Aorta (tissue), 5 donors: ENCODE results near the gene PPBP. TPM values are rescaled to one million over a fixed set of nuclear protein-coding genes. Genes with fewer than 3 reads are reported as not detected.

Experiments
- ATAC-seq: fragments of 200-7000 bp; cut with Tn5 transposase; one replicate; pipeline ENCODE4 v1.9.1; 2022; ENCODE audit warnings: moderate library complexity; ENCODE audit not compliant: low FRiP score
- DNase-seq, 2 donors: peaks; one replicate each; pipeline ENCODE4 v3.0.0-alpha.2; 2020
- H3K27ac ChIP-seq, 2 donors: one replicate each; pipeline ENCODE4 v1.5.1; 2013; ENCODE audit warnings: low read length in 2 of 2, mild to moderate bottlenecking in 2 of 2, moderate library complexity in 2 of 2, control low read depth in 1 of 2, inconsistent platforms in 1 of 2, low read depth in 1 of 2
- H3K27me3 ChIP-seq, 2 donors: one replicate each; pipeline ENCODE4 v1.6.1; 2013; ENCODE audit warnings: control low read depth in 1 of 2, low read length in 1 of 2, mild to moderate bottlenecking in 1 of 2, moderate library complexity in 1 of 2; ENCODE audit not compliant: insufficient read depth in 2 of 2, control insufficient read depth in 1 of 2
- H3K36me3 ChIP-seq, 2 donors: one replicate each; pipeline ENCODE4 v1.6.1; 2013; ENCODE audit warnings: control low read depth in 1 of 2, low read length in 1 of 2, mild to moderate bottlenecking in 1 of 2; ENCODE audit not compliant: insufficient read depth in 2 of 2, control insufficient read depth in 1 of 2
- H3K4me1 ChIP-seq, 2 donors: one replicate each; pipeline ENCODE4 v1.6.1; 2013; ENCODE audit warnings: low read length in 2 of 2, control low read depth in 1 of 2, mild to moderate bottlenecking in 1 of 2, moderate library complexity in 1 of 2; ENCODE audit not compliant: insufficient read depth in 2 of 2, control insufficient read depth in 1 of 2
- H3K4me3 ChIP-seq, 2 donors: one replicate each; pipeline ENCODE4 v1.5.1; 2013; ENCODE audit warnings: low read length in 2 of 2, control low read depth in 1 of 2, mild to moderate bottlenecking in 1 of 2
- H3K9me3 ChIP-seq: one replicate; pipeline ENCODE4 v1.6.1; 2013; ENCODE audit warnings: mild to moderate bottlenecking, low read length; ENCODE audit not compliant: control insufficient read depth
- WGBS, 2 donors: extraction: QIAGEN DNeasy Blood & Tissue Kit; methylation state at CpG; one replicate each; pipeline ENCODE4 v1.1.7; 2013; 5-methylcytosine and 5-hydroxymethylcytosine counted together
- intact Hi-C, 2 donors: fragments of 100-400 bp; cut with DNase I; formaldehyde crosslinking; loops; one replicate each; pipeline versions ENCODE4 v1.14.2 to v1.15.0; 2022
- polyA plus RNA-seq, 2 donors: library from polyadenylated mRNA; stranded (reverse); fragments of 200-250 nt; gene quantifications; one replicate each; pipeline ENCODE4 v1.2.3, GENCODE V29; 2013
- total RNA-seq, 2 donors: library from RNA; stranded (reverse); fragmentation: NEBNext Ultra II Directional; extraction: Animal tissue kit (Norgen Biotek cat#: 25700); gene quantifications; one replicate each; pipeline ENCODE4 v1.2.1, GENCODE V29; 2021
- donor health status: healthy with polysubstance abuse.
- donor health status: Bipolar disorder and iron deficiency.
- donor health status: DM: no; HTN: no; CAD: no.
- donor health status: DM: no; HTN: no; CAD: no.
- donor health status: DM: yes; HTN: yes; CAD: no.

The PPBP gene
- total and polyA plus RNA-seq, 4 donors: 0.57 to 8.4 TPM; not detected in 2

DNA sequence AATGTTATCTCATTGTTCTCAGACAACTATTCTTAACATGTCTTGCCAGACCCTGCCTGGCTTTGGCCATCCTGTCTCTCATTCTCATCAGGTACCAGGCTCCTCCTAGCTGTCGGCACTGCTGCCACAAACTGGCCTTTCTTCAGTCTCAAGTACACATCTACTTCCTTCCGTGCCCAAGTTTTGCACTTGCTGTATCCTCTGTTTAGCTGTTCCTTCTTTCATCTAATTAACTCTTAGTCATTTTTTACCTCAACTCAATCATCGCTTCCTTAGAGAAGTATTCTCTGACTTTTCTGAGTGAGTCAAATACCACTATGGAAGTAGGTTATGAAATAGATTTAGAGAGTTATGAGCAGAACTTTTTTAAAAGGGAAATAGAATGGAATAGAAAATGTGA is 30.8 kb upstream of the PPBP start:
- Histone ChIP-seq H3K27ac (no peak overlapping the region), H3K4me3 (no peak overlapping the region), H3K36me3 (no peaks in the 10 kb centered on the region), H3K4me1 (no peaks in the 10 kb centered on the region), H3K9me3 (no peaks in the 10 kb centered on the region), H3K27me3 (peaks cover 0 to 2% of the 10 kb centered on the region in 2 donors)
- 75% methylated on average over 3 of the region's 3 CpGs for WGBS, 2 donors
- intact Hi-C loops: no loop called here
- DNase-seq (no peak), ATAC-seq (no peak)

DNA sequence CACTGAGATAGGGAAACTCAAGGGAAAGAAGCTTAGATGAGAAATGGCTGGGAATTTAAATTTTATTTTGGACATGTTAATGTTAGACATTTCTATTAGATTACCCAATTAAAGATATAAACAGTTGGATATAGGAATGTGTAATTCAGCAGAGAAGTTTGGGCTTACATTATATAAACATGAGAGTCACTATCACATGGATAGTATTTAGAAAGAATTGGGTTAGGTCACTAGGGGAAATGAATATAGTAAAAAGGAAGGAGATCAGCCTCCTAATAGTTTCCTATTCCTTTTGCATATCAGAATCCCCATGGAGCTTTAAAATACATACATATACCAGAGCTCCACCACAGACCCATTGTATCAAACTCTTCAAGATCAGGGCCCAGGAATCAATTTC is 30.1 kb upstream of the PPBP start:
- H3K4me1 ChIP-seq: no peaks in the 10 kb centered on the region
- H3K36me3 ChIP-seq: no peaks in the 10 kb centered on the region
- ATAC-seq (no peak), DNase-seq (no peak)
- no peak overlapping the region for H3K27ac ChIP-seq
- H3K4me3 ChIP-seq: no peak overlapping the region
- no peaks in the 10 kb centered on the region for H3K9me3 ChIP-seq
- intact Hi-C loops: no loop called here
- peaks cover 0 to 2% of the 10 kb centered on the region in 2 donors for H3K27me3 ChIP-seq

DNA sequence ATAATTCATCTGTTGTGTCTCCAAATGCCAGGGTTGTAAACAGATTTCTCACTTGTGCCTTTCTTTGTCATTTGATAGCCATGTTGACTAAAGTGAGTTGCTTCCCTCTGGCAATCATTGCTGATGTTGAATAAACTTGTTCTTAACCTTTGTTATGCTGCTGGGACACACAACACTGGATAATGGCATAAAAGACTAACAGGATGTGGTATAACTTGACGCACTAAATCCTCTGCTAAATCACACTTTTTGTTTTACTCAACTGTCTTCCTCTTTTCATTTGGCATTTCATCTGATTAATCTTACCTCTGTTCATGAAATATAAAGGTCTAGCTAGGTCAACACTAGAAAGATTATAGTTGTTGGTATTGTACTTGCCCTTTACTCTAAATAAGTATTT is 28.1 kb upstream of the PPBP start:
- WGBS, 2 donors: 51 to 58% methylated on average over 1 of the region's 1 CpG
- Histone ChIP-seq H3K9me3 (no peaks in the 10 kb centered on the region), H3K27ac (no peak overlapping the region), H3K36me3 (no peaks in the 10 kb centered on the region), H3K4me1 (no peaks in the 10 kb centered on the region), H3K27me3 (peaks cover 0 to 2% of the 10 kb centered on the region in 2 donors), H3K4me3 (no peak overlapping the region)
- no peak for ATAC-seq
- no peak for DNase-seq
- intact Hi-C loops: no loop called here

DNA sequence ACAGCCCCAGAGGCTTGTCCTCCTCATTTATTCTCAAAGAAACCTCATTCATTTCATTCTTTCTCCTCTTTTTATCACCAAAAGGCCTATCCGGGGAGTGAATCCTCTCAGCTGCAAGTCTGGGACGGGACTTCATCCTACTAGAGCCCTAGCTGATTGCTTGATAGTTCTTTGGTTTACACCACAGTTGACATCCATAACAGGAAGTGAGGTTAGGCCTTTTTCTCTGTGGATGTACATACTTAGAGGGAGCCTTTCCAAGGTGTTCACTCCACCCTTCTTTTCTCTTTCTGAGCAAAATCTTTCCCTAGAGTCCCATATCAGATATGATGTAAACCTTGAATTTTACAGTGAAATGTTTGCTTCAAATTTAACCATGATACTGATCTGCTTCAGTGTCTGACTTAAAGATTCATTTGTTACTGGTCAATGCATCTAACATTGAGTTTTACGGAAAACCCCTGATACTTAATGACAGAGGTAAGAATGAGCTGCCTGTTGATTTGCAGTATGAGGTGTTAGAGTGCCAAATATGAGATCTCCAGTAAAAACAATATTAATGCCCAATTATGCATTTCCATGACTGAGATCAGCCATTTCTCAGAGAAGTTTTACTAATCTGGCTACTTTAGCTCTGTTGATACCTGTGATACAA is 27.3 kb upstream of the PPBP start:
- WGBS, 2 donors: 86 to 90% methylated on average over 3 of the region's 3 CpGs
- intact Hi-C loops: no loop called here
- H3K4me3 ChIP-seq: no peak overlapping the region

DNA sequence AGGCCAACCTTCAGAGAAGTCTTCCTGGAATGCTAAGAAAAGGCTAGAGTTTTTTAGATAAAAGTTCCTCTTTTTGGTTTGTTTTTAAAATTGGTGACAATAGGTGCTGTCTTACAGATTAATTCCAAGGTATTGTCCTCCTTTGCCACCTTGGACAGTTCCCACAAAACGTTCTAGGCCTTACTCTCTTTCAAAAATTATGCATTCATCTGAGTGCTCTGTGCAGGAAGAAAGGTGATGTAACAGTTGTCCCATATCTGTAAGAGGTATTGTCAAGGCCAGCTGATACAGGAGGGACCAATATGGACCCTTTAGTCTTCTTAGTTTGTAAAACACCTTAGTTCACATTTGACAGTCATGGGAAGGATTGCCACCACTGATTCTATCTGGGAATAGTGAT is 26.3 kb upstream of the PPBP start:
- no peaks in the 10 kb centered on the region for H3K9me3 ChIP-seq
- DNase-seq (no peak), ATAC-seq (no peak)
- H3K36me3 ChIP-seq: no peaks in the 10 kb centered on the region
- no peaks in the 10 kb centered on the region for H3K4me1 ChIP-seq
- no peak overlapping the region for H3K27ac ChIP-seq
- WGBS, 2 donors: 13 to 14% methylated on average over 1 of the region's 1 CpG
- no peak overlapping the region for H3K4me3 ChIP-seq
- peaks cover 0 to 2% of the 10 kb centered on the region in 2 donors for H3K27me3 ChIP-seq
- intact Hi-C loops: no loop called here

More for the DNA sequence above, 27.3 kb upstream of the PPBP start:
- H3K27ac ChIP-seq: no peak overlapping the region
- DNase-seq (no peak), ATAC-seq (no peak)
- peaks cover 0 to 2% of the 10 kb centered on the region in 2 donors for H3K27me3 ChIP-seq
- H3K4me1 ChIP-seq: no peaks in the 10 kb centered on the region
- no peaks in the 10 kb centered on the region for H3K9me3 ChIP-seq
- H3K36me3 ChIP-seq: no peaks in the 10 kb centered on the region

DNA sequence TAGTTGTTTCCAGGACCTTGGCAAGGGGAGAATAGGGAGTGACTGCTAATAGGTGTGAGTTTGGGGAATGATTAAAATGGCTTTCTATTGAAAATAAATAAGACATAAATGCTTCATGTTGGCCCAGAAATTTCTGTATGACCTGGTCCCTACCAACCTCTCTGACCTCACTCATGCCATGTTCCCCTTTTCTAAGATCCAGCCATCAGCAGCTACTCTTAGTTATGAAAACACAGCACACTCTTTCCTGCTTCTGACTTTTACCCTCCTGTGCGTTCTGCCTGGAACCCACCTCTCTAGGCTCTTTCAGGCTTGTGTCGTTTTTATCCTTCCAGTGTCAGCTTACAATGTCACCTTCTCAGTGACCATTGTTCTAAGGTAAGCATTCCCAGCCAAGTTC is 25.3 kb upstream of the PPBP start:
- H3K4me3 ChIP-seq: no peak overlapping the region
- WGBS, 2 donors: 51 to 55% methylated on average over 2 of the region's 2 CpGs

DNA sequence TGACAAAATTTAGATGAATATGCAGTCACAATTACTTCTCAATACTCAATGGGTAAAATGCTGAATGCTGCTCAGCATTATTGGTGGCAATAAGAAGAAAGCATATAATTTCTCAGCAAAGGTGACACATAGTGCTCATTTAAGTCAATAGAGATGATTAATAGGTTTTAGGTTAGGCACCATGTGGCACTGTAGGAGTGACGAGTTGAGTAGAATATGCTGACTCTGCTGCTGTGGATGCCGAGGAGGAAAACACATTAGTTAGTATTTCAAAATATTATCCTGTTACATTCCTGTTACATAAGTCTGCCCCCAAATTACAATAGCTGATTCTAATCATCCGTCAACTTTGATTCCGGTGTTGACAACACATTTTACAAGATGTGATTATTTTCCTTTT is 24.1 kb upstream of the PPBP start:
- ATAC-seq (no peak), DNase-seq (no peak)
- Histone ChIP-seq H3K4me1 (no peaks in the 10 kb centered on the region), H3K36me3 (no peaks in the 10 kb centered on the region), H3K27me3 (peaks cover 0 to 2% of the 10 kb centered on the region in 2 donors), H3K4me3 (no peak overlapping the region), H3K9me3 (no peaks in the 10 kb centered on the region), H3K27ac (no peak overlapping the region)
- 61 to 68% methylated on average over 4 of the region's 4 CpGs for WGBS, 2 donors
- intact Hi-C loops: no loop called here

More for the DNA sequence above, 25.3 kb upstream of the PPBP start:
- Histone ChIP-seq H3K36me3 (no peaks in the 10 kb centered on the region), H3K27me3 (peaks cover 0 to 2% of the 10 kb centered on the region in 2 donors), H3K4me1 (no peaks in the 10 kb centered on the region), H3K27ac (no peak overlapping the region), H3K9me3 (no peaks in the 10 kb centered on the region)
- DNase-seq: no peak
- intact Hi-C loops: no loop called here
- no peak for ATAC-seq

DNA sequence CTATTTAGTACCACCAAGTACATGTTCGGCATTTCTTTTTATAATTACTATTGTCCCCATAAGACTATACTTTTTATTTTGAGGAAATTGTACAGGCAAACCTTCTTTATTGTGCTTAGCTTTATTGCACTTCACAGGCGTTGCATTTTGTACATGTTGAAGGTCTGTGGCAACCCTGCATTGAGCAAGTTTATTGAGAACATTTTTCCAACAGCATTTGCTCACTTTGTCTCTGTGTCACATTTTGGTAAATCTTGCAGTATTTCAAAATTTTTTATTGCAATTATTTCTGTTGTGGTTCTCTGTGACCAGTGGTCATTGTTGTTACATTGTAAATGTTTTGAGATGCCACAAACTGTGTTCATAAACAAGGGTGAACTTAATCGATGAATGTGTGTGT is 21.3 kb upstream of the PPBP start:
- no peaks in the 10 kb centered on the region for H3K9me3 ChIP-seq
- no peaks in the 10 kb centered on the region for H3K4me1 ChIP-seq
- intact Hi-C loops: no loop called here
- WGBS, 2 donors: 85 to 88% methylated on average over 3 of the region's 3 CpGs
- H3K36me3 ChIP-seq: no peaks in the 10 kb centered on the region
- no peak overlapping the region for H3K27ac ChIP-seq
- DNase-seq (no peak), ATAC-seq (no peak)
- no peak overlapping the region for H3K4me3 ChIP-seq
- H3K27me3 ChIP-seq: no peaks in the 10 kb centered on the region

DNA sequence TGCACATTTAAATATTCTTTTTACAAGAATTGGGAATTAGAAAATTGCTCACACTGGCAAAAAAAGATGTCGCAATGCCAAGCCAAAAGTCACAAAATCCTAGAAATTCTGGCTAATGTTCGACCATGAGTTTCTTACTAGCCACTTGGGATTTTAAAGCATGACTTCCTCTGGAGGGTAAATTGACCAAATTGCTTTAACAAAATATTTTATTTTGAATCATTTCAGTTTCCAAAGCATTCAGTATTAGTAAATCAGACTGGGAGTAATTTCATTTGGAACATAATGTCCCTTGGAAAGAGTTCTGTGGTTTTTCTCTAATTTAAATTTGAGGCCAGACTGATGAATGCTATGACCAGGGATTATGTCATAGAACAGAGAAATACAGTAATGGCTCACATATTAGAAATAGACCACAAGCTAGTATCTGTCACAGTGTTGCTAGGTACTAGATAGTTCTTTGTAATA is 18.1 kb upstream of the PPBP start:
- H3K27ac ChIP-seq: no peak overlapping the region
- 56 to 63% methylated on average over 2 of the region's 2 CpGs for WGBS, 2 donors
- no peak overlapping the region for H3K4me3 ChIP-seq
- intact Hi-C loops: no loop called here
- ATAC-seq (no peak), DNase-seq (no peak)
- no peaks in the 10 kb centered on the region for H3K4me1 ChIP-seq
- no peaks in the 10 kb centered on the region for H3K36me3 ChIP-seq
- no peaks in the 10 kb centered on the region for H3K9me3 ChIP-seq
- no peaks in the 10 kb centered on the region for H3K27me3 ChIP-seq
